ENCODE data around the gene EEIG2. TPM values are rescaled to one million over a fixed set of nuclear protein-coding genes. Genes with fewer than 3 reads are reported as not detected.
"Not testable (repeated sequence)": the region's sequence is repeated elsewhere in the genome, so short reads cannot be mapped to it uniquely, and the experiment has no call there.

The EEIG2 gene
- total RNA-seq, 2 experiments from 2014 or later, result 7.6 to 7.9 TPM

DNA sequence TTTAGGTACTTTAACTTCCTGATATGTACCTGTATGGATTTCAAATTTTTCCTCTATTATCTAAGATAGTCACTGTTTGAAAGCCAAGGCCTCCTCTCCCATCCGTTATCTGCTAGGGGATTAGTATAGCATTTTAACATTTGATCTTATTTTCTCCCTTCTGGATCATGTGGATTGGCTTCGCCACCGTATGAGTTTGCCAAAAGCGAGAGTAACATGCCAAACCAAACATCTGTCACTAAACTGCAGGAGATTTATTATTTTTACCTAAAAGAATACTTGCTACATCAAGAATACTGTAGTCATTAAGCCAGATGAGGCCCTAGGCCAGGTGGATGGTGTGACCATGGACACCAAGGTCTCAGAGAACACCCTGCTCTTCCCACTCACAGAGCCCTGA is 28.5 kb upstream of the EEIG2 start:
- H3K9me3 Mint-ChIP-seq, result no peaks in the 10 kb centered on the region
- no peaks in the 10 kb centered on the region for H3K4me1 Mint-ChIP-seq (ENCODE audit: low read depth)
- no peak overlapping the region for H3K27ac Mint-ChIP-seq
- DNase-seq, result no peak
- H3K27me3 Mint-ChIP-seq (ENCODE audit: low read depth), result peaks cover 2% of the 10 kb centered on the region
- H3K36me3 Mint-ChIP-seq (ENCODE audit: low read depth), result no peaks in the 10 kb centered on the region
- intact Hi-C loops (cut with micrococcal nuclease), result no loop called here
- CTCF ChIA-PET, result interaction anchor here (0.9 kb wide), 1 partner anchor 20 kb away, joined by 3 read pairs; no protein-coding TSS in a partner anchor
- H3K4me3 Mint-ChIP-seq, result no peak overlapping the region

DNA sequence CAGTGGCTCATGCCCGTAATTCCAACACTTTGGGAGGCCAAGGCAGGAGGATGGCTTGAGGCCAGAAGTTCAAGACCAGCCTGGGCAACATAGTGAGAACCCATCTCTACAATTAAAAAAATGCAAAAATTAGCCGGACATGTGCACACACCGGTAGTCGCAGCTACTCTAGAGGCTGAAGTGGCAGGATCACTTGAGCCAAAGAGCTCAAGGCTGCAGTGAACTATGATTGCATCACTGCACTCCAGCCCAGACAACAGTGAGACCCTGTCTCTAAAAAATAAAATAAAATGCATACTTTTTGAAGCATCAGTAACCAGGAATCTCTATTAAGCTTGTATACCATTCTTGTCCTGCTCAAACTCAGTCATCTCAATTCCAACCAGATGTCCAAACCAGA is 27.2 kb upstream of the EEIG2 start:
- Mint-ChIP-seq H3K36me3 (ENCODE audit: low read depth) (no peaks in the 10 kb centered on the region), H3K9me3 (no peaks in the 10 kb centered on the region), H3K27me3 (ENCODE audit: low read depth) (peaks cover 2% of the 10 kb centered on the region), H3K4me3 (no peak overlapping the region), H3K4me1 (ENCODE audit: low read depth) (no peaks in the 10 kb centered on the region), H3K27ac (no peak overlapping the region)
- CTCF ChIA-PET, result no interaction called here
- intact Hi-C loops (cut with micrococcal nuclease), result no loop called here
- no peak for DNase-seq

DNA sequence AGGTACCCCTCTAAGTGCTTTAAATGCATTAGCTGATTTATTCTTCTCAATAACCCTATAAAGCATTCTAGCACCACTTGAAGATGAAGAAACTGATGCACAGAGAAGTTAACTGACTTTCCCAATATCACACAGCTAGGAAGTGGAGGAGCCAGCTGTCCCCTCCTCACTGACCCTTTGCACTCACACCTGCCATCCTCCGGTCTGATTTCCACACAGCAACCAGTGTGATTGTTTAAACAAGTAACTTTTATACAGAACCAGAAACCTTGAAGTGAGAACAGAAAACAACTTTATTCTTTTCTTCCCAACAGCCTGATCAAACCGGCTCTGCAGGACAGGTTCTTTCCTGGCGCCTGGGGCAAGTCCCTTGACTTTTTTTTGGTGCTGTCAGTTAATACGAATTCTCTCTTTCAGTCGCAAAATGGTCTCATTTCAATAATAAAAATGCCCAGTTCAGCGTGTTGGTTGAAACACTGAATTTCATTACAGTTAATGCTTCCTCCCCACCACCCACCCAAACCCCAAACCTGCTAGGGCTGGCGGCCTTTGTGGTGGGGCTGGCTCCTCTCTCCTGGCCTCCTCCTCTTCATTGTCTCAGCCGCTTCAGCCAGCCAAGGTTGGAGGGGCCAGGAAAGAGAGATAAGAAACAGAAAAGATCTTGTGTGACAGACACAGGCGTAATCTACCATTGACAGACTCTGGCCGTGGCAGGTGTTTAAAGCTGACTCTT is 26.4 kb upstream of the EEIG2 start:
- H3K9me3 Mint-ChIP-seq, result no peaks in the 10 kb centered on the region
- CTCF ChIA-PET, result interaction anchor here (1.2 to 1.5 kb wide), 2 partner anchors 21 to 26 kb away, joined by 3 to 4 read pairs; no protein-coding TSS in a partner anchor
- intact Hi-C loops (cut with micrococcal nuclease), result no loop called here
- no peak overlapping the region for H3K4me3 Mint-ChIP-seq
- no peaks in the 10 kb centered on the region for H3K4me1 Mint-ChIP-seq (ENCODE audit: low read depth)
- peaks cover 7% of the 10 kb centered on the region for H3K27me3 Mint-ChIP-seq (ENCODE audit: low read depth)
- no peak for DNase-seq
- H3K36me3 Mint-ChIP-seq (ENCODE audit: low read depth), result no peaks in the 10 kb centered on the region
- no peak overlapping the region for H3K27ac Mint-ChIP-seq

DNA sequence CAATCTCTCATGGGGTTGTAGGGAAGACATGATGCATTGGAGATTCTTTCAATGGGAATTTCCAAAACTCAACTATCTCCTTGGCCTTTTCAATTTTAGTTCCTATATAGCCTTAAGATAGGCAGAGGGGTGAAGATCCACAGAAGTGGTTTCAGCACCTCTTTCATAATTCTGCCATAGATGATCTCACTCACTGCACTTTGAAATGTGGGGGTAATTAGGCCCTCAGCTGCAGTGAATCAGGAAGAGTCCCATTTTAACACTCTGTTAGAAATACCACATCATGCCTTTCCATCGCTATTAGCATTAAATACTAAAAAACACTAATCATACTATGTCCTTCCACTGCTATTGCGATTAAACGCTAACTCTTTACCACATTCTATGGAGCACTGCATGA is 25.1 kb upstream of the EEIG2 start:
- Mint-ChIP-seq H3K4me3 (no peak overlapping the region), H3K36me3 (ENCODE audit: low read depth) (no peaks in the 10 kb centered on the region), H3K27me3 (ENCODE audit: low read depth) (peaks cover 7% of the 10 kb centered on the region), H3K4me1 (ENCODE audit: low read depth) (no peaks in the 10 kb centered on the region), H3K9me3 (no peaks in the 10 kb centered on the region), H3K27ac (no peak overlapping the region)
- DNase-seq, result no peak
- CTCF ChIA-PET, result interaction anchor here (1.2 to 1.5 kb wide), 2 partner anchors 22 to 25 kb away, joined by 3 to 4 read pairs; no protein-coding TSS in a partner anchor
- intact Hi-C loops (cut with micrococcal nuclease), result no loop called here

DNA sequence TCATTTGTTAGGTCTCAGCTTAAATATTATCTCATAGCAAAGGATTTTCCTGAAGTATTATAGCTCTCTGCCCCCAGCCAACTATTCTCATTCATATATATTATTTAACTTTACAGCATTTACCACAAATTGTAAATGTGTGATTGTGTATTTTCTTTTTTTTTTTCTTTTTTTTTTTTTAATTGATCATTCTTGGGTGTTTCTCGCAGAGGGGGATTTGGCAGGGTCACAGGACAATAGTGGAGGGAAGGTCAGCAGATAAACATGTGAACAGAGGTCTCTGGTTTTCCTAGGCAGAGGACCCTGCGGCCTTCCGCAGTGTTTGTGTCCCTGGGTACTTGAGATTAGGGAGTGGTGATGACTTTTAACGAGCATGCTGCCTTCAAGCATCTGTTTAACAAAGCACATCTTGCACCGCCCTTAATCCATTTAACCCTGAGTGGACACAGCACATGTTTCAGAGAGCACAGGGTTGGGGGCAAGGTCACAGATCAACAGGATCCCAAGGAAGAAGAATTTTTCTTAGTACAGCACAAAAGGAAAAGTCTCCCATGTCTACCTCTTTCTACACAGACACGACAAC is 24.5 kb upstream of the EEIG2 start:
- H3K36me3 Mint-ChIP-seq (ENCODE audit: low read depth); H3K27ac Mint-ChIP-seq; H3K27me3 Mint-ChIP-seq (ENCODE audit: low read depth); CTCF ChIA-PET; H3K9me3 Mint-ChIP-seq; H3K4me1 Mint-ChIP-seq (ENCODE audit: low read depth); DNase-seq; intact Hi-C loops (cut with micrococcal nuclease); H3K4me3 Mint-ChIP-seq: not testable (repeated sequence)

DNA sequence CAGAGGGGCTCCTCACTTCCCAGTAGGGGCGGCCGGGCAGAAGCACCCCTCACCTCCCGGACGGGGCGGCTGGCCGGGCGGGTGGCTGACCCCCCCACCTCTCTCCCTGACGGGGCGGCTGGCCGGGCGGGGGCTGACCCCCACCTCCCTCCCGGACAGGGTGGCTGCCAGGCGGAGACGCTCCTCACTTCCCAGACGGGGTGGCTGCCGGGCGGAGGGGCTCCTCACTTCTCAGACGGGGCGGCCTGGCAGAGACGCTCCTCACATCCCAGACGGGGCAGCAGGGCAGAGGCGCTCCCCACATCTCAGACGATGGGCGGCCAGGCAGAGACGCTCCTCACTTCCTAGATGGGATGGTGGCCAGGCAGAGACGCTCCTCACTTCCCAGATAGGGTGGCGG is 23.9 kb upstream of the EEIG2 start:
- intact Hi-C loops (cut with micrococcal nuclease); H3K27ac Mint-ChIP-seq; H3K4me1 Mint-ChIP-seq (ENCODE audit: low read depth); CTCF ChIA-PET; H3K36me3 Mint-ChIP-seq (ENCODE audit: low read depth); H3K9me3 Mint-ChIP-seq; H3K4me3 Mint-ChIP-seq; H3K27me3 Mint-ChIP-seq (ENCODE audit: low read depth); DNase-seq: not testable (repeated sequence)

DNA sequence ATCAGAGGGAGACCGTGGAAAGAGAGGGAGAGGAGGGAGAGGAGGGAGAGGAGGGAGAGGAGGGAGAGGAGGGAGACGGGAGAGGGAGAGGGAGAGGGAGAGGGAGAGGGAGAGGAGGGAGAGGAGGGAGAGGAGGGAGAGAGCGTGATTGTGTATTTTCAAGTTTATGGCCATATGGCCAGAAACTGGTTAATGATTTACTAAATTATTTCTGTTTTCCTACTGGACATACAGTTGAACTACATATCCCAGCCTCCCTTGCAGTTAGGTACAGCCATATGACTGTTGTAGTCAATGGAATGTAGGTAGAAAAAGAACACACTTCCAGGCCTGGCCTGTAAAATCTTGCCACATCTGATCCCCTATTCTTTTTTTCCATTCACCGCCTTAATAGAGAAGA is 23.1 kb upstream of the EEIG2 start:
- H3K4me1 Mint-ChIP-seq (ENCODE audit: low read depth); H3K4me3 Mint-ChIP-seq; DNase-seq; H3K36me3 Mint-ChIP-seq (ENCODE audit: low read depth); CTCF ChIA-PET; intact Hi-C loops (cut with micrococcal nuclease); H3K27me3 Mint-ChIP-seq (ENCODE audit: low read depth); H3K9me3 Mint-ChIP-seq; H3K27ac Mint-ChIP-seq: not testable (repeated sequence)

DNA sequence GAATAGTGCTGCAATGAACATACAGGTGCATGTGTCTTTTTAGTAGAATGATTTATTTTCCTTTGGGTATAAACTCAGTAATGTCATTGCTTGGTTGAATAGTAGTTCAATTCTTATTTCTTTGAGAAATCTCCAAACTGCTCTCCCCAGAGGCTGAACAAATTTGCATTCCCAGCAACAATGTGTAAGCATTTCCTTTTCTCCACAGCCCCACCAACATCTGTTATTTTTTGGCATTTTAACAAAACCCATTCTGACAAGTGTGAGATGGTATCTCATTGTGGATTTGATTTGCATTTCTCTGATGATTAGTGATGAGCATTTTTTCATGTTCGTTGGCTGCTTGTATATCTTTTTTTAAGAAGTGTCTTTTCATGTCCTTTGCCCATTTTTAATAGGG is 21.9 kb upstream of the EEIG2 start:
- Mint-ChIP-seq H3K4me3 (no peak overlapping the region), H3K36me3 (ENCODE audit: low read depth) (no peaks in the 10 kb centered on the region), H3K27ac (no peak overlapping the region), H3K9me3 (no peaks in the 10 kb centered on the region), H3K27me3 (ENCODE audit: low read depth) (peaks cover 7% of the 10 kb centered on the region), H3K4me1 (ENCODE audit: low read depth) (no peaks in the 10 kb centered on the region)
- DNase-seq, result no peak
- intact Hi-C loops (cut with micrococcal nuclease), result no loop called here
- CTCF ChIA-PET, result no interaction called here

DNA sequence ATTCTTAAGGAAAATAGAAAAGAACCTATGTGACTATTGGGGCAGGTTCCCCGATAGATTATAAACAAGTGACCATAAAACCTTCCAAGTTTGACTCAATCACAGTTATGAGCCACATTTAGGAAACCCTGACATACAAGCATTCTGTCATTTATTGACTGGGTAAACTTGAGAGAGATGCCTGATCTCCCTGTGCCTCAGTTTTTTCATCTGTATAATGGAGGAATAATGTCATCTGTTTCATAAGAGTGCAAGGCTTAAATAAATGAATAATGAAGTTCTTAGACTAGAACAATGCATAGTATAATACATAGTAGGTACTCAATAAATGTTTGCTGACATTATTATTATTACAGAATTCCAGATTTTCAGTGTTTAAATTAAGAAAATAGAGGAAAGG is 18.9 kb upstream of the EEIG2 start:
- Mint-ChIP-seq H3K4me1 (ENCODE audit: low read depth) (no peaks in the 10 kb centered on the region), H3K27me3 (ENCODE audit: low read depth) (peaks cover 5% of the 10 kb centered on the region), H3K4me3 (no peak overlapping the region), H3K9me3 (no peaks in the 10 kb centered on the region), H3K36me3 (ENCODE audit: low read depth) (no peaks in the 10 kb centered on the region), H3K27ac (no peak overlapping the region)
- DNase-seq, result no peak
- intact Hi-C loops (cut with micrococcal nuclease), result no loop called here
- CTCF ChIA-PET, result no interaction called here

DNA sequence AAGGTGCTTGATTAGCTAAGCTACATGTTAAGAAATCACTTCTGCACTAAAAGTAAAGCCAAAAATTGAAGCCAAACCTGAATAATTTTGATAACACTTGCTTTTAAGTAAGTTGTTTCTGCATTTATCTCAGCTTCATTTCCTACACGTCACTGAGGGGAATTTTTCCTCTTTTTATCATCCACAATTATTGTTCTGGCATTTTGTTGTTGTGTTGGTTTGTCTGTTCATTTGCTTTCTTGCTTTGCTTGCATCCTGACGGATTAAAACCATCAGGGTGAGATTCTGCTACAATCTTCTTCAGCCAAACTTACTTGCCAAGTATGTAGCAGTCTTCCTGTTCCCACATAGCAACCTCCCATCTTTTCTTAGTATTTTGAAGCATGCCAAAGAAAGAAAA is 18.0 kb upstream of the EEIG2 start:
- CTCF ChIA-PET, result no interaction called here
- Mint-ChIP-seq H3K4me1 (ENCODE audit: low read depth) (no peaks in the 10 kb centered on the region), H3K9me3 (no peaks in the 10 kb centered on the region), H3K36me3 (ENCODE audit: low read depth) (no peaks in the 10 kb centered on the region), H3K4me3 (no peak overlapping the region), H3K27ac (no peak overlapping the region), H3K27me3 (ENCODE audit: low read depth) (peaks cover 8% of the 10 kb centered on the region)
- intact Hi-C loops (cut with micrococcal nuclease), result no loop called here
- no peak for DNase-seq

DNA sequence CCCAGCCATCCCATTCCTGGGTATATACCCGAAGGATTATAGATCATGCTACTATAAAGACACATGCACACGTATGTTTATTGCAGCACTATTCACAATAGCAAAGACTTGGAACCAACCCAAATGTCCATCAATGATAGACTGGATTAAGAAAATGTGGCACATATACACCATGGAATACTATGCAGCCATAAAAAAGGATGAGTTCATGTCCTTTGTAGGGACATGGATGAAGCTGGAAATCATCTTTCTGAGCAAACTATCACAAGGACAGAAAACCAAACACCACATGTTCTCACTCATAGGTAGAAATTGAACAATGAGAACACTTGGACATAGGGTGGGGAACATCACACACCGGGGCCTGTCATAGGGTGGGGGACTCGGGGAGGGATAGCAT is 12.4 kb upstream of the EEIG2 start:
- H3K36me3 Mint-ChIP-seq (ENCODE audit: low read depth); DNase-seq; H3K27me3 Mint-ChIP-seq (ENCODE audit: low read depth); intact Hi-C loops (cut with micrococcal nuclease); H3K9me3 Mint-ChIP-seq; H3K27ac Mint-ChIP-seq; H3K4me1 Mint-ChIP-seq (ENCODE audit: low read depth); H3K4me3 Mint-ChIP-seq; CTCF ChIA-PET: not testable (repeated sequence)

DNA sequence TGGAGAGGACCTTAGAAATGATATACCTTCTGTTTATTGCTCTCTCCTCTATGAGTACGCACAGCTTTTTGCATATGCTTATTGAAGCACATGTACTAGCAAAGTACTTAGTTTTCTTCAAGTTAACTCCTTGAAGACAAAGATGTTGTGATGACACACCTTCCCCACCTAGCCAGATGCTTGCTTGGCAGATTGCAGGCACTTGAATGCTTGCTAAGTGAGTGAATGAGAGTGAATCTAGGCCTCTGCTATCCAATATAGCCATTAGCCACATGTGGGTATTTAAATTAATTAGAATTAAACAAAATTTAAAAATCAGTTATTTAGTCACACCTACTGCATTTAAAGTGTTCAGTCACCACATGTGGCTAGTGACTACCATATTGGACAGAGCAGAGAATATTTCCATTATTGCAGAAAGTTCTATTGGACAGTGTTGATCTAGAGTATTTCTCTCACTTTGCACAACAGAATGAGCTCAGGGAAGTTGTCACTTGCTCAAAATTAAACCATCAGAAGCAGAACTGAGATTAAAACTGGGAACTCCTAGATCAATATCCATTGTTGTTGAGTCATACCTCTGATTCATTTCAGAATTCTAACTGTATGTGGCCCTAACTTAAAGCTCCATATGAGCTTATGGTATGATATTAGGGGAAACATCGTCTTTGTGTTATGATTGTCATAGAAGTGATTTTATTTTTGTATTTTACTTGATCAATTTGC is 8.6 kb upstream of the EEIG2 start:
- Mint-ChIP-seq H3K27ac (no peak overlapping the region), H3K4me3 (no peak overlapping the region), H3K9me3 (no peaks in the 10 kb centered on the region), H3K27me3 (ENCODE audit: low read depth) (peaks cover 2% of the 10 kb centered on the region), H3K4me1 (ENCODE audit: low read depth) (peaks cover 2% of the 10 kb centered on the region), H3K36me3 (ENCODE audit: low read depth) (no peaks in the 10 kb centered on the region)
- intact Hi-C loops (cut with micrococcal nuclease), result loop anchor here (10.0 kb wide), 1 partner anchor 616 kb away; no protein-coding TSS in a partner anchor
- CTCF ChIA-PET, result interaction anchor here (1.1 to 4.3 kb wide), 3 partner anchors 10 to 93 kb away, joined by 3 to 19 read pairs (median 3); partner anchors contain the start of gene EEIG2
- no peak for DNase-seq

DNA sequence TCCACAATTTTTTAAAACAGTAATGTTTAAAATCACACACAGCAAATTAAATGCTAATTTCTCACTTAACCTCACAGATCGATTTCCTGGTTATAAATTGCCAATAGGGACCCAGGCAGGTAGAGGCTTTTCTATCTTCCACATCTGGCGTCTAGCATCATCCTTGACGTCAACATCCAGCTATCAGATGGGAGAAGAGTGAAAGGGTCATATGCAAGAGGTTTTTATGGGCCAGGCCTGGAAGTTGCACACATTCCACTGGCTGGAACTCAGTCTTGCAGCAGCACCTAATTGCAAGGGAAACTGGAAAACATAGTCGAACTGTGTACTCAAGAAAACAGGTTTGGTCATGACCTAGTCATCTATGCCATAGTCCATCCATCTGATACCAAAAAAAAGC is 6.0 kb upstream of the EEIG2 start:
- Mint-ChIP-seq H3K9me3 (no peaks in the 10 kb centered on the region), H3K4me1 (ENCODE audit: low read depth) (peaks cover 2% of the 10 kb centered on the region), H3K4me3 (no peak overlapping the region), H3K36me3 (ENCODE audit: low read depth) (no peaks in the 10 kb centered on the region), H3K27ac (no peak overlapping the region), H3K27me3 (ENCODE audit: low read depth) (no peaks in the 10 kb centered on the region)
- intact Hi-C loops (cut with micrococcal nuclease), result loop anchor here (10.0 kb wide), 1 partner anchor 619 kb away; no protein-coding TSS in a partner anchor
- CTCF ChIA-PET, result no interaction called here
- no peak for DNase-seq
